HEK293T (cell line): ENCODE data around the gene NNAT.

Experiments used
- ARNT ChIP-seq: fragments of 450-650 bp; IDR thresholded peaks from 2 replicates; pipeline ENCODE4 v1.6.1; 2017; ENCODE audit warnings: mild to moderate bottlenecking
- BHLHE40 ChIP-seq: fragments of 450-650 bp; IDR thresholded peaks from 2 replicates; pipeline ENCODE4 v1.6.1; 2016; ENCODE audit warnings: mild to moderate bottlenecking, moderate library complexity, borderline replicate concordance
- CTBP1 ChIP-seq: fragments of 450-650 bp; IDR thresholded peaks from 2 replicates; pipeline ENCODE4 v1.6.1; 2016; ENCODE audit warnings: borderline replicate concordance
- ELF4 ChIP-seq: fragments of 450-650 bp; IDR thresholded peaks from 2 replicates; pipeline ENCODE4 v1.6.1; 2017; ENCODE audit warnings: antibody characterized with exemption
- FOXA1 ChIP-seq: fragments of 450-650 bp; IDR thresholded peaks from 2 replicates; pipeline ENCODE4 v1.6.1; 2016; ENCODE audit warnings: mild to moderate bottlenecking
- HDGF ChIP-seq: fragments of 450-650 bp; IDR thresholded peaks from 2 replicates; pipeline ENCODE4 v1.6.1; 2017; ENCODE audit warnings: antibody characterized with exemption, borderline replicate concordance
- L3MBTL2 ChIP-seq: fragments of 450-650 bp; conservative IDR thresholded peaks from 2 replicates; pipeline ENCODE4 v1.6.1; 2016; ENCODE audit warnings: mild to moderate bottlenecking
- NFRKB ChIP-seq: fragments of 450-650 bp; IDR thresholded peaks from 2 replicates; pipeline ENCODE4 v1.6.1; 2016; ENCODE audit warnings: mild to moderate bottlenecking, moderate library complexity
- PKNOX1 ChIP-seq: fragments of 450-650 bp; IDR thresholded peaks from 2 replicates; pipeline ENCODE4 v1.6.1; 2016
- TARDBP ChIP-seq: fragments of 450-650 bp; IDR thresholded peaks from 2 replicates; pipeline ENCODE4 v1.6.1; 2016

GRCh38 chr20:37474386-37474785, 46.7 kb upstream of the NNAT start:
- TF ChIP-seq ARNT (no peak), BHLHE40 (no peak), CTBP1 (no peak), NFRKB (no peak), ELF4 (no peak), L3MBTL2 (no peak), FOXA1 (no peak), TARDBP (no peak), HDGF (no peak), PKNOX1 (no peak)
